ENCODE measurements around the gene PRRG2. TPM values are rescaled to one million over a fixed set of nuclear protein-coding genes. Genes with fewer than 3 reads are reported as not detected.
"Not testable (repeated sequence)": the region's sequence is repeated elsewhere in the genome, so short reads cannot be mapped to it uniquely, and the experiment has no call there.

The PRRG2 gene
- total RNA-seq, 8 experiments from 2014 or later, result 0.21 to 1.1 (median 0.60) TPM

GRCh38 chr19:49602806-49603205 is 21.7 kb downstream of the PRRG2 start:
- in situ Hi-C loops (cut with MboI; ENCODE audit: low pct_unique_long_range_greater_than_20kb in 2 of 9, low sequenced_read_pairs in 9 of 9, unreplicated experiment in 9 of 9), result no loop called here
- Histone ChIP-seq H3K4me3 (no peak overlapping the region), H3K4me1 (replicated peaks in 1 of 2) (no peaks in the 10 kb centered on the region), H3K27ac (no peak overlapping the region)
- WGBS, 10 experiments, result 95 to 100% (median 100%) methylated on average over 1 to 2 of the region's 2 CpGs; no CpG with 5 or more reads in 5 of the 10 experiments
- ATAC-seq (replicated peaks in 6 of 8), result no peak

GRCh38 chr19:49605605-49606004 is 24.5 kb downstream of the PRRG2 start:
- WGBS, 10 experiments, result 50 to 100% (median 97%) methylated on average over 1 to 3 of the region's 7 CpGs; no CpG with 5 or more reads in 6 of the 10 experiments
- in situ Hi-C loops (cut with MboI; ENCODE audit: low pct_unique_long_range_greater_than_20kb in 2 of 9, low sequenced_read_pairs in 9 of 9, unreplicated experiment in 9 of 9), result no loop called here
- H3K27ac ChIP-seq, result no peak overlapping the region
- no peak for ATAC-seq (replicated peaks in 6 of 8)
- H3K4me3 ChIP-seq, result no peak overlapping the region
- no peaks in the 10 kb centered on the region for H3K4me1 ChIP-seq (replicated peaks in 1 of 2)

- Histone ChIP-seq H3K4me3 (no peak overlapping the region), H3K27ac (no peak overlapping the region), H3K4me1 (replicated peaks in 1 of 2) (no peaks in the 10 kb centered on the region)
- ATAC-seq (replicated peaks in 6 of 8), result no peak
- in situ Hi-C loops (cut with MboI; ENCODE audit: low pct_unique_long_range_greater_than_20kb in 2 of 9, low sequenced_read_pairs in 9 of 9, unreplicated experiment in 9 of 9), result no loop called here
- 90 to 100% (median 100%) methylated on average over 2 to 6 of the region's 12 CpGs; no CpG with 5 or more reads in 3 of the 10 experiments for WGBS, 10 experiments
Measured at GRCh38 chr19:49609499-49610092, 28.5 kb downstream of the PRRG2 start.

GRCh38 chr19:49613374-49613773 is 32.3 kb downstream of the PRRG2 start:
- no peak overlapping the region for H3K4me3 ChIP-seq
- no peak overlapping the region for H3K27ac ChIP-seq
- peak in 1 of 8 experiments; percentile 18 for ATAC-seq (replicated peaks in 6 of 8)
- H3K4me1 ChIP-seq (replicated peaks in 1 of 2), result no peaks in the 10 kb centered on the region
- in situ Hi-C loops (cut with MboI; ENCODE audit: low pct_unique_long_range_greater_than_20kb in 2 of 9, low sequenced_read_pairs in 9 of 9, unreplicated experiment in 9 of 9), result no loop called here
- 85 to 100% (median 95%) methylated on average over 1 to 4 of the region's 4 CpGs; no CpG with 5 or more reads in 6 of the 10 experiments for WGBS, 10 experiments

GRCh38 chr19:49614096-49614833 is 33.1 kb downstream of the PRRG2 start:
- Histone ChIP-seq H3K4me1 (replicated peaks in 1 of 2) (no peaks in the 10 kb centered on the region), H3K4me3 (no peak overlapping the region), H3K27ac (no peak overlapping the region)
- 0 to 100% (median 88%) methylated on average over 1 to 10 of the region's 19 CpGs for WGBS, 10 experiments
- peak in 3 of 8 experiments; percentile 14 to 82 (median 82) for ATAC-seq (replicated peaks in 6 of 8)
- in situ Hi-C loops (cut with MboI; ENCODE audit: low pct_unique_long_range_greater_than_20kb in 2 of 9, low sequenced_read_pairs in 9 of 9, unreplicated experiment in 9 of 9), result no loop called here

- no CpG with 5 or more reads among the region's 23 CpGs for whole genome bisulfite sequencing, 10 experiments
Measured at GRCh38 chr19:49615861-49616260, 34.7 kb downstream of the PRRG2 start.

GRCh38 chr19:49616532-49616931 is 35.4 kb downstream of the PRRG2 start:
- H3K4me1 ChIP-seq (replicated peaks in 1 of 2), result no peaks in the 10 kb centered on the region
- in situ Hi-C loops (cut with MboI; ENCODE audit: low pct_unique_long_range_greater_than_20kb in 2 of 9, low sequenced_read_pairs in 9 of 9, unreplicated experiment in 9 of 9), result no loop called here
- H3K4me3 ChIP-seq, result no peak overlapping the region
- 93 to 100% (median 94%) methylated on average over 1 to 4 of the region's 7 CpGs; no CpG with 5 or more reads in 7 of the 10 experiments for WGBS, 10 experiments
- ATAC-seq (replicated peaks in 6 of 8), result no peak
- no peak overlapping the region for H3K27ac ChIP-seq

More at GRCh38 chr19:49615861-49616260, 34.7 kb downstream of the PRRG2 start:
- ATAC-seq (replicated peaks in 6 of 8), result no peak
- Histone ChIP-seq H3K4me3 (no peak overlapping the region), H3K4me1 (replicated peaks in 1 of 2) (no peaks in the 10 kb centered on the region), H3K27ac (no peak overlapping the region)
- in situ Hi-C loops (cut with MboI; ENCODE audit: low pct_unique_long_range_greater_than_20kb in 2 of 9, low sequenced_read_pairs in 9 of 9, unreplicated experiment in 9 of 9), result no loop called here

GRCh38 chr19:49616945-49617344 is 35.8 kb downstream of the PRRG2 start:
- no peak for ATAC-seq (replicated peaks in 6 of 8)
- WGBS, 10 experiments, result 94 to 100% (median 100%) methylated on average over 1 to 6 of the region's 7 CpGs; no CpG with 5 or more reads in 3 of the 10 experiments
- no peak overlapping the region for H3K27ac ChIP-seq
- no peak overlapping the region for H3K4me3 ChIP-seq
- H3K4me1 ChIP-seq (replicated peaks in 1 of 2), result no peaks in the 10 kb centered on the region
- in situ Hi-C loops (cut with MboI; ENCODE audit: low pct_unique_long_range_greater_than_20kb in 2 of 9, low sequenced_read_pairs in 9 of 9, unreplicated experiment in 9 of 9), result no loop called here

- 84 to 100% (median 93%) methylated on average over 1 to 12 of the region's 13 CpGs; no CpG with 5 or more reads in 3 of the 10 experiments for WGBS, 10 experiments
- H3K27ac ChIP-seq; H3K4me1 ChIP-seq (replicated peaks in 1 of 2); in situ Hi-C loops (cut with MboI; ENCODE audit: low pct_unique_long_range_greater_than_20kb in 2 of 9, low sequenced_read_pairs in 9 of 9, unreplicated experiment in 9 of 9); ATAC-seq (replicated peaks in 6 of 8); H3K4me3 ChIP-seq: not testable (repeated sequence)
Measured at GRCh38 chr19:49617860-49618259, 36.7 kb downstream of the PRRG2 start.

- peak in 5 of 8 experiments; percentile 17 to 39 (median 25) for ATAC-seq (replicated peaks in 6 of 8)
- in situ Hi-C loops (cut with MboI; ENCODE audit: low pct_unique_long_range_greater_than_20kb in 2 of 9, low sequenced_read_pairs in 9 of 9, unreplicated experiment in 9 of 9), result no loop called here
- no peak overlapping the region for H3K4me3 ChIP-seq
- H3K27ac ChIP-seq, result peak overlapping the region in 1 of 2 donors; percentile 30
- 100% methylated on average over 1 of the region's 27 CpGs; no CpG with 5 or more reads in 9 of the 10 experiments for WGBS, 10 experiments
- H3K4me1 ChIP-seq (replicated peaks in 1 of 2), result peaks cover 0 to 4% of the 10 kb centered on the region in 2 donors
Measured at GRCh38 chr19:49624967-49625910, 44.1 kb downstream of the PRRG2 start.

- peak in 5 of 8 experiments; percentile 39 to 77 (median 66) for ATAC-seq (replicated peaks in 6 of 8)
- Histone ChIP-seq H3K27ac (peak overlapping the region in 1 of 2 donors; percentile 30), H3K4me3 (no peak overlapping the region), H3K4me1 (replicated peaks in 1 of 2) (peaks cover 0 to 4% of the 10 kb centered on the region in 2 donors)
- in situ Hi-C loops (cut with MboI; ENCODE audit: low pct_unique_long_range_greater_than_20kb in 2 of 9, low sequenced_read_pairs in 9 of 9, unreplicated experiment in 9 of 9), result no loop called here
- WGBS, 10 experiments, result 80% methylated on average over 1 of the region's 11 CpGs; no CpG with 5 or more reads in 8 of the 10 experiments
Measured at GRCh38 chr19:49626226-49626625, 45.1 kb downstream of the PRRG2 start.

- ATAC-seq (replicated peaks in 6 of 8), result no peak
- H3K27ac ChIP-seq, result no peak overlapping the region
- WGBS, 10 experiments, result 69 to 100% (median 100%) methylated on average over 1 to 8 of the region's 9 CpGs; no CpG with 5 or more reads in 3 of the 10 experiments
- H3K4me3 ChIP-seq, result no peak overlapping the region
- H3K4me1 ChIP-seq (replicated peaks in 1 of 2), result peaks cover 0 to 4% of the 10 kb centered on the region in 2 donors
- in situ Hi-C loops (cut with MboI; ENCODE audit: low pct_unique_long_range_greater_than_20kb in 2 of 9, low sequenced_read_pairs in 9 of 9, unreplicated experiment in 9 of 9), result no loop called here
Measured at GRCh38 chr19:49629659-49630058, 48.5 kb downstream of the PRRG2 start.
